ENCODE results near the gene AGPAT3.

AGPAT3 gene

GRCh38 chr21:43939443-43940328, 74.7 kb downstream of the AGPAT3 start:
- DNase-seq = no peak

GRCh38 chr21:43940329-43941050, 75.5 kb downstream of the AGPAT3 start:
- no peak for DNase-seq

GRCh38 chr21:43942201-43942600, 77.2 kb downstream of the AGPAT3 start:
- DNase-seq = no peak

GRCh38 chr21:43942621-43943020, 77.6 kb downstream of the AGPAT3 start:
- DNase-seq = no peak

GRCh38 chr21:43943512-43944077, 78.6 kb downstream of the AGPAT3 start:
- no peak for DNase-seq

GRCh38 chr21:43944078-43944633, 79.1 kb downstream of the AGPAT3 start:
- no peak for DNase-seq

GRCh38 chr21:43944757-43945156, 79.7 kb downstream of the AGPAT3 start:
- no peak for DNase-seq

- DNase-seq = no peak
These were observed 83.9 kb downstream of the AGPAT3 start for GRCh38 chr21:43948740-43949498.

- no peak for DNase-seq
These were observed 84.6 kb downstream of the AGPAT3 start for GRCh38 chr21:43949499-43950208.

- no peak for DNase-seq
These were observed 85.5 kb downstream of the AGPAT3 start for GRCh38 chr21:43950481-43950880.

GRCh38 chr21:43950936-43951335, 85.9 kb downstream of the AGPAT3 start:
- no peak for DNase-seq

GRCh38 chr21:43951911-43952703, 87.1 kb downstream of the AGPAT3 start:
- DNase-seq = no peak

GRCh38 chr21:43953021-43953420, 88.0 kb downstream of the AGPAT3 start:
- no peak for DNase-seq

- no peak for DNase-seq
These were observed 89.0 kb downstream of the AGPAT3 start for GRCh38 chr21:43954042-43954441.

- DNase-seq = no peak
These were observed 89.9 kb downstream of the AGPAT3 start for GRCh38 chr21:43954896-43955295.

GRCh38 chr21:43956019-43956669, 91.1 kb downstream of the AGPAT3 start:
- DNase-seq = no peak

- no peak for DNase-seq
These were observed 91.6 kb downstream of the AGPAT3 start for GRCh38 chr21:43956670-43957035.

- DNase-seq = no peak
These were observed 92.1 kb downstream of the AGPAT3 start for GRCh38 chr21:43957128-43957571.

GRCh38 chr21:43957611-43958362, 92.8 kb downstream of the AGPAT3 start:
- no peak for DNase-seq

All from DMS 273 treated with DMSO at 0.1 percent for 48 hours (cell line).